Activated naive CD4-positive, alpha-beta T cell treated with anti-CD3 and anti-CD28 coated beads, Interleukin-2, amount 50 U/mL, for 72 hours (primary cell): ENCODE data around the gene FOXC2. TPM values are rescaled to one million over a fixed set of nuclear protein-coding genes. Genes with fewer than 3 reads are reported as not detected.
A peak's percentile ranks its signal among the peaks of the same experiment; 100 is the strongest.

Source experiments
- ATAC-seq, 2 donors: fragments of 150-1000 bp; cut with Tn5 transposase; 2 replicates each; pipeline ENCODE4 v1.10.0; 2021; ENCODE audit warnings: mild to moderate bottlenecking in 2 of 2, moderate library complexity in 2 of 2
- DNase-seq, 2 donors: peaks; one replicate each; pipeline ENCODE4 v3.0.0; 2021 to 2022; ENCODE audit warnings: low spot score in 2 of 2
- H3K27ac Mint-ChIP-seq, 2 donors: one replicate each; pipeline ENCODE4 v1.8.0; 2022; ENCODE audit warnings: mild to moderate bottlenecking in 2 of 2, mixed read lengths in 2 of 2
- H3K36me3 Mint-ChIP-seq, 2 donors: one replicate each; pipeline ENCODE4 v1.8.0; 2022; ENCODE audit warnings: mixed read lengths in 2 of 2
- H3K9me3 Mint-ChIP-seq, 2 donors: one replicate each; pipeline ENCODE4 v1.8.0; 2022; ENCODE audit warnings: mixed read lengths in 2 of 2
- total RNA-seq, 2 donors: library from RNA; stranded (reverse); gene quantifications; one replicate each; pipeline ENCODE4 v1.2.3, GENCODE V29; 2022

FOXC2 gene
- total RNA-seq, 2 donors from 2014 or later: not detected

GRCh38 chr16:86563469-86564345 is 2.9 kb upstream of the FOXC2 start:
- Mint-ChIP-seq H3K9me3 (no peaks in the 10 kb centered on the region), H3K36me3 (no peaks in the 10 kb centered on the region), H3K27ac (no peak overlapping the region)
- peak; percentile 76 to 86 for DNase-seq
- ATAC-seq: peak; percentile 86 to 89

GRCh38 chr16:86565181-86565631 is 1.4 kb upstream of the FOXC2 start:
- Mint-ChIP-seq H3K27ac (no peak overlapping the region), H3K9me3 (no peaks in the 10 kb centered on the region), H3K36me3 (no peaks in the 10 kb centered on the region)
- DNase-seq (no peak), ATAC-seq (no peak)

GRCh38 chr16:86565644-86566511 is 751 bp upstream of the FOXC2 start:
- ATAC-seq (no peak), DNase-seq (no peak)
- H3K36me3 Mint-ChIP-seq: no peaks in the 10 kb centered on the region
- H3K9me3 Mint-ChIP-seq: no peaks in the 10 kb centered on the region
- no peak overlapping the region for H3K27ac Mint-ChIP-seq

- ATAC-seq (peak in 1 of 2 donors; percentile 28), DNase-seq (peak in 1 of 2 donors; percentile 15)
- no peak overlapping the region for H3K27ac Mint-ChIP-seq
- H3K9me3 Mint-ChIP-seq: no peaks in the 10 kb centered on the region
- H3K36me3 Mint-ChIP-seq: no peaks in the 10 kb centered on the region
These were observed 504 bp downstream of the FOXC2 start for GRCh38 chr16:86566966-86567700.

- ATAC-seq: no peak
- H3K36me3 Mint-ChIP-seq: no peaks in the 10 kb centered on the region
- no peak overlapping the region for H3K27ac Mint-ChIP-seq
These were observed 1.3 kb downstream of the FOXC2 start for GRCh38 chr16:86567701-86568581.

GRCh38 chr16:86568677-86569623 is 2.3 kb downstream of the FOXC2 start:
- no peaks in the 10 kb centered on the region for H3K36me3 Mint-ChIP-seq
- ATAC-seq (no peak), DNase-seq (no peak)
- no peak overlapping the region for H3K27ac Mint-ChIP-seq
- H3K9me3 Mint-ChIP-seq: no peaks in the 10 kb centered on the region

More at GRCh38 chr16:86567701-86568581, 1.3 kb downstream of the FOXC2 start:
- no peak for DNase-seq
- H3K9me3 Mint-ChIP-seq: no peaks in the 10 kb centered on the region

- DNase-seq (no peak), ATAC-seq (no peak)
- no peaks in the 10 kb centered on the region for H3K36me3 Mint-ChIP-seq
- H3K27ac Mint-ChIP-seq: no peak overlapping the region
- H3K9me3 Mint-ChIP-seq: no peaks in the 10 kb centered on the region
These were observed 3.2 kb downstream of the FOXC2 start for GRCh38 chr16:86569701-86570447.

GRCh38 chr16:86570558-86571529 is 4.2 kb downstream of the FOXC2 start:
- Mint-ChIP-seq H3K27ac (no peak overlapping the region), H3K9me3 (no peaks in the 10 kb centered on the region), H3K36me3 (no peaks in the 10 kb centered on the region)
- no peak for ATAC-seq
- DNase-seq: no peak

- no peak for ATAC-seq
- Mint-ChIP-seq H3K36me3 (no peaks in the 10 kb centered on the region), H3K9me3 (no peaks in the 10 kb centered on the region), H3K27ac (no peak overlapping the region)
- DNase-seq: no peak
These were observed 4.9 kb downstream of the FOXC2 start for GRCh38 chr16:86571530-86571915.

- no peak for ATAC-seq
- H3K36me3 Mint-ChIP-seq: no peaks in the 10 kb centered on the region
- DNase-seq: no peak
- H3K9me3 Mint-ChIP-seq: no peaks in the 10 kb centered on the region
- no peak overlapping the region for H3K27ac Mint-ChIP-seq
These were observed 5.5 kb downstream of the FOXC2 start for GRCh38 chr16:86572041-86572521.

- Mint-ChIP-seq H3K27ac (no peak overlapping the region), H3K9me3 (no peaks in the 10 kb centered on the region), H3K36me3 (no peaks in the 10 kb centered on the region)
- no peak for ATAC-seq
- no peak for DNase-seq
These were observed 6.0 kb downstream of the FOXC2 start for GRCh38 chr16:86572606-86573005.

GRCh38 chr16:86573215-86573614 is 6.6 kb downstream of the FOXC2 start:
- Mint-ChIP-seq H3K36me3 (peaks cover 0 to 4% of the 10 kb centered on the region in 2 donors), H3K9me3 (no peaks in the 10 kb centered on the region), H3K27ac (no peak overlapping the region)
- ATAC-seq (no peak), DNase-seq (no peak)
